Astrocyte of the hippocampus (primary cell): ENCODE results near the gene MYO16.
A peak's percentile ranks its signal among the peaks of the same experiment; 100 is the strongest.

ENCODE experiments used
- DNase-seq: peaks from one replicate; pipeline ENCODE4 v3.0.0; 2011; ENCODE audit warnings: low read depth, low spot score

The MYO16 gene

DNA sequence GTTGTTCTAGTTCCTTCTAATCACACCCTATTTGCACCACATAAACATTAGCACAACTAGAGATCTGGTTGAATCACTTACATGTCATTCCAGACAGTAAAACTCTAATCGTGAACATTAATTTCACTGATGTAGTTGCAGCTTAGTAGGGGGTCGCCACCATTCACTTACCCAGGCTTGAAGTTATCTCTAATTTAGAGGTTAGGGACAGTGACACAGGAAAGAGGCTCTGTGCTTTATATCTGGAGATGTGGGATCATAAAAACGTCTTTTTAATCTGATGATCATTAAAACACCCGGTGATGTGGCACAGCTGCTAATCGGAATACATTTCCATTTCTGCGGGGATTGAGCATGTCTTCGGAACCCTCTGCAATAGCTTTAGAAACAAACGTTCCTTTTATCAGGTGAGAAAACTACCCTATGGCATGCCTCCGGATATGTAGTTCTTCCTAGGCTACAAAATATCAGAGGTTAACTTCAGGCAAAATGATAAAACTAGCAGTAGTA is 523.0 kb downstream of the MYO16 start:
- no peak for DNase-seq

DNA sequence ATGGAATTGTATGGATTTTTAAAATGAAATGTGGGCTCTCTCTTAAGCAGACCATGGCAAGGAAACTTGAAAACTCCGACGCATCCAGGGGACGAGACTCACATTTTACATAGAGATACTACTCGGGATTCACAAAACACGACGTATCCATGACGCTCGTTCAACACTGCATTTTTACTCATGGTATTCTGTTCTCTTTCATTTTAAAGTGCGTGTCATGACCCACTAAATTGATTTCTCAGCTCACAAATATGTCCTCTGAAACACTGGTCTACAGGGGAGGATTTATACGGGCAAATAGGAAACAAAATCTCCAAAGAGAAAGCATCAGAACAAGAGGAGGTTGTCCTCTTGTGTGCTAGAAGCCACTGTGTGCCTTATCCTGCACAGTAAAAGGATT is 523.5 kb downstream of the MYO16 start:
- no peak for DNase-seq

- DNase-seq = no peak
These were observed 524.7 kb downstream of the MYO16 start for GRCh38 chr13:109154146-109154545.

- DNase-seq = no peak
These were observed 525.1 kb downstream of the MYO16 start for GRCh38 chr13:109154546-109154945.

- DNase-seq = peak; percentile 61
These were observed 525.8 kb downstream of the MYO16 start for GRCh38 chr13:109154966-109155761.

DNA sequence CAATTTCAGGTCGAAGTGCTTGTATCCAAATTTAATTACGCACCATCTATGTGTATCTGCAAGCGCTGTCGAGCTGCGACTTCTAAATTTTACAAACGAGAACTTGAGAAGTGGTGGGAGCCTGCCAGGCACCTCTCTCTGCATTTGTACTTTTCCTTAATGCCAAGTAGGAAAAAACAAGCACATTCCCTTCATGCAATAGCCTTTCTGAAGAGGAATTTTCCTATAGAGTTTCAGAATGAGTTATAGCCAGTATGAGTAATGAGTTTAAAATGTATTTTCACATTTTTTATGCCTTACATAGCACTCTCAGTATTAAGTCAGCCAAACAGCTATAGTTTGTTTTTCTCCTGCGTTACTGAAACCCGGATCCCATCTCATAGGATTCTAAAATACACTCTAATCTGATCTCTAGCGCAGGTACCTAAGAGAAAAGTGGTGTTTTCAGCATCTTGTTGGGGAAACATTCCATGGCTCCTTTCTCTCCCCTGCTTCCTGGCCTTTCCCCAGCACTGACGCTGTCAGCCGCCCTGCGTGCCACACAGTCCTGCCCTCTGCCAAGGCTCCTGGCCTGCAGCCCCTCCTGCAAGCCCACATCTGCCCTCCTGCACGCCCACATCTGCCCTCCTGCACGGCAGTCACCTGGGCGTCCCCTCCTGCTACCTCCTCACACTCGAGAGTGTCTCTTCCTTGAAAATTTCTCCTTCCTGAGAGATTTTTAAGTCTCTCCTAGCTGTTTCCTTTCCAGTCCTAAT is 526.9 kb downstream of the MYO16 start:
- DNase-seq = peak; percentile 79

DNA sequence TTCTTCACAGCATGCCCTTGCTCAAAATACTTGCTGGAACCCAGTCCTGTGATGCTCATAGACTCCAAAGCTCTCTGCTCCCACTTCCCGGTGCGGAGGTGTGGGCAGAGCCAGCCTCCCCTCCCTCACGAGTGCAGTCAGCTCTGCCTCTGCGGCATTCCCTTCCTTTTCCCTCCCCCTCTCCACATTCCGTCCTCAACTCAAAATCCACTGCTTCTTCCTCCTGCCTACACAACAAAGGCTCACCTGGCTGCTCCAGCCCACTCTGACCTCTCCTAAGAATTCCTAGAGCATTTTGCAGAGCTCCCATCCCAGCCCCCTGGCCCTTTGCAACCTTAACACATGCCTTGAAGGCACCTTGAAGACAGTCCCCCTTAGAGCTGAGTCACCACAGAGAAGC is 527.9 kb downstream of the MYO16 start:
- no peak for DNase-seq

GRCh38 chr13:109158383-109158782 is 529.0 kb downstream of the MYO16 start:
- DNase-seq = no peak

- no peak for DNase-seq
These were observed 530.4 kb downstream of the MYO16 start for GRCh38 chr13:109159650-109160309.

GRCh38 chr13:109160357-109160756 is 530.9 kb downstream of the MYO16 start:
- no peak for DNase-seq

- DNase-seq = no peak
These were observed 531.7 kb downstream of the MYO16 start for GRCh38 chr13:109160887-109161669.

- no peak for DNase-seq
These were observed 533.0 kb downstream of the MYO16 start for GRCh38 chr13:109162248-109163036.

DNA sequence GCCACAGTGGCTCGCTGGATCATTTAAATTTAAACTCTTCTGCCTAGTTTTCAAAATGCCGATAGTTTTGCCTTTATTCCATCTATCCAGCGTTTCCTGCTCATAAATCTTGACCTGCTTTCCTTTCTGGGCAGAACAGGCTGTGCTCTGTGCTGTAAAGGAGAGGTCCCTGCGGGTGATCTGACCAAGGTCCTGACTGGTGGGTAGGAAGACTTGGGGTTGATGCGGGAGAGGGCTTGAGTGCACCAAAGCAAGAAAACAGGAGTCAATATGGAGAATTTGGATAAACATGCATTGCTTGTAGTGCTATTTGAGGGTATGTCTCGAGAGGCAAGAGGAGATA is 533.6 kb downstream of the MYO16 start:
- DNase-seq = no peak

DNA sequence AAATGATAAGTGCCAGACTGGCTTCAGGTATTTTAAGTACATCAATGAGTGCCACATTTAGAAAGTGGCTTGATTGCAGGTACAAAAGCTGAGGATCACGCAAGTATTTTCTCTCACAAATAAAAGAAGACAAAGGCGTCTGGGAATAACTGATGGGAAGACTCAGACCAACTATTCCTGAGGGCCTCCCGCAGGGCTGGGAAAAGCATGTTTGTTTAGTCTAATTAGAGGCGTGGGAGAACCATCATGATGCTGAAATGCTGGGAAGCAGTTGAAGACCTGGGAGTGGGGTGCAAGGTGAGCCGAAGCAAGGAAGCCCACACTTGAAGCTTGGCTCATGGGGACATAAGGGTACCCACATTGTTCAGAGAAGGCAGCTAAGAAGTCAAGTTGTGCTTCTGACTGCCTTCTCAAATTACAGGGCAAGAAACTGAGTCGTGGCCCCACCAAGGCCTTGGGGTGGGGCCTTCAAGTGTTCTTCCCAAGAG is 536.0 kb downstream of the MYO16 start:
- no peak for DNase-seq

- no peak for DNase-seq
These were observed 537.4 kb downstream of the MYO16 start for GRCh38 chr13:109166804-109167203.

GRCh38 chr13:109172136-109172535 is 542.7 kb downstream of the MYO16 start:
- no peak for DNase-seq

DNA sequence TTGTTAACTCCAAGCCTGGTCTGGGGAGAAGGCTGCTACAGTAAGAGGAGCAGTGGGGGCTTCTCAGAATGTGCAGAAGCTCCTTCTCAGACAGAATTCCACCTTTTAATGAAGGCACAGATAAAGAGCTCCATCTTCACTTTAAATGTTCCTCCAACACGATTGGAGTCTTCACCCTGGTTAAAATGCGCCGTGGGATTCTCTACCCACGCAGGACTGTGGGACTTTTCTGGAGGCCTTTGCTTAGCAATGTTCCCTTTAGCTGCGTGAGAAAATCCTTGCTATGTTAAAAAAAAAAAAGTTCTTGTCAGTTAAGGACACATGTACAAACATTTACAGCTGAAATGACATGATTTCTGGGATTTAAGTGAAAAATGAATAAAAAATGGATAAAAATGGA is 546.3 kb downstream of the MYO16 start:
- no peak for DNase-seq

GRCh38 chr13:109180905-109181425 is 551.6 kb downstream of the MYO16 start:
- peak; percentile 91 for DNase-seq

DNA sequence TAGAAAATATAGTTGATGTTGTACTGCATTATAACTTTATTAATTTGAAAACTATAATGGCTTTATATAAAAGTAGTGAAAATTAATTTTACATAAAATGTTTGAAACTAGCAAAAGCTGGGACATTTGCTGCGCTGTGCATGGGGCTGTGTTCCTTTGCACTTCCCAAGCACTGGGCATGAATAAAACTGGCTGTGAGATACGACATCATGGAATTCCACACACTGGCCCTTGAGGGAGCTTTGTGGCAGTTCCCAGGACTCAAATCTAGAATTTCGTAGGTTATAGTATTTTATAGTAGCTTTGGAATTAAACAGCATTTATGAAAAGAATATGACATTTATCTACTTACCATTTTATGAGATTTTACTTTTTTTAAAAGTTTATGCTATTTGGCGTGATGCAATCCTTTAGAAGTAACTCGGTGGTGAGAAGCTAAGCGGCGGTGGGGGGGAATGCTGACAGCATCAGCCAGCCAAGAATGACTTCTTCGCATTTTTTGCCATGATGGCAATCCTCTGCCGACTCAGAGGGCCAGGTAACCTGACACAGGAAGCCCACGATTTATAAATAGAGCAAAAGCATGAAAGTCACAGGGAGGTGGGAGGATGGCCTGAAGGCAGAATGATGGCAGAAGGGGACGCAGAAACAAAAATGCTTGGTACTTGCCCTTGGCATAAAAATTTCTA is 553.5 kb downstream of the MYO16 start:
- DNase-seq = peak; percentile 39

GRCh38 chr13:109191413-109191812 is 562.0 kb downstream of the MYO16 start:
- DNase-seq = no peak
